Type B pancreatic cell (in vitro differentiated cells): ENCODE data around the gene PLPPR1. TPM values are rescaled to one million over a fixed set of nuclear protein-coding genes. Genes with fewer than 3 reads are reported as not detected.

Experiments
- DNase-seq: peaks from one replicate; pipeline ENCODE4 v3.0.0; 2021; ENCODE audit warnings: mixed read lengths; ENCODE audit not compliant: unreplicated experiment; ENCODE audit errors: extremely low spot score
- H3K27ac Mint-ChIP-seq: 2 replicates; pipeline ENCODE4 v1.8.0; 2021; ENCODE audit warnings: mild to moderate bottlenecking, mixed read lengths
- H3K27me3 Mint-ChIP-seq: 2 replicates; pipeline ENCODE4 v1.8.0; 2021; ENCODE audit warnings: mixed read lengths
- H3K36me3 Mint-ChIP-seq: 2 replicates; pipeline ENCODE4 v1.8.0; 2021; ENCODE audit warnings: mixed read lengths
- H3K4me1 Mint-ChIP-seq: one replicate; pipeline ENCODE4 v1.8.0; 2021; ENCODE audit warnings: mixed read lengths; ENCODE audit not compliant: unreplicated experiment
- H3K4me3 Mint-ChIP-seq: 2 replicates; pipeline ENCODE4 v1.8.0; 2021; ENCODE audit warnings: mild to moderate bottlenecking, mixed read lengths
- H3K9me3 Mint-ChIP-seq: 2 replicates; pipeline ENCODE4 v1.8.0; 2021; ENCODE audit warnings: mixed read lengths
- total RNA-seq: library from RNA; stranded (reverse); gene quantifications from 2 replicates; pipeline ENCODE4 v1.2.1, GENCODE V29; 2021; ENCODE audit warnings: low replicate concordance
- TF ChIP-seq, protein P1 (sequence below): fragments of 200-600 bp; sonication (generic); conservative IDR thresholded peaks from 2 replicates; pipeline ENCODE4 v1.5.0; 2021; ENCODE audit warnings: antibody characterized with exemption, mild to moderate bottlenecking

Gene PLPPR1
- total RNA-seq, 1 donor from 2014 or later: 3.2 TPM

DNA sequence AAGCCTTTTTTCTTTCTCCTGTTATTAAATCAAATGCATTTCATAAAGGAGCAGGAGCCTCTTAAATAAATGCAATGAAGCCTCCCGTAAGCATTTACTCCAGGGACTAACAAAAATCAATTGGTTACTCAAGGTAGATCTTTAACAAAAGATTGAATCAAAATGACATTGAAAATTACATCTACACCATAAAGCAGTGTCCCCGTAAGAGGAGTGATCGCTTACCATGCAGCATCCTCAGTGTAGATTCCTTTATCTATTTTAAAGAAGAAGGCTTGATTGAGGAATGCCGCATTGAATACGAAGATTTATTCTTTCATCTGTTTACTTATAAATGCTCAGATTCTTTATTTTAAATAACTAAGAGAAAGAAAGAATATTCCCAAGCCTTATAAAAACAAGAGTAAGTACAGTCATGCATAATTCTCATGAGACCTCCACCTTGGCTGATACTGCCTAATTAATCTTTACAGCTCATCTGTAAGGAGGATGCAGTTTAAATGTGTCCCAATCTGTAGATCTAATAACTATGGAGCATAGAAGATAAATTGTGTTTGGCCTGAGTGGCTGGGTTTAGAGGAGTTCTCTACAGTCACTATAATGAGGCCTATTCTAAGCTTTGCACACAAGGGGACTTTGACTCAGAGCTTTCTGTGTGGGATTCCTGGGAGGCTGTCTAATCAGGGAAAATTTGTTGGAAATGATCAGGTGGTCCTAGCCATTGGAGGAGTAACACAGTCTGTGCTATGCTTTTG is 55.1 kb downstream of the PLPPR1 start:
- TF ChIP-seq, protein P1, sequence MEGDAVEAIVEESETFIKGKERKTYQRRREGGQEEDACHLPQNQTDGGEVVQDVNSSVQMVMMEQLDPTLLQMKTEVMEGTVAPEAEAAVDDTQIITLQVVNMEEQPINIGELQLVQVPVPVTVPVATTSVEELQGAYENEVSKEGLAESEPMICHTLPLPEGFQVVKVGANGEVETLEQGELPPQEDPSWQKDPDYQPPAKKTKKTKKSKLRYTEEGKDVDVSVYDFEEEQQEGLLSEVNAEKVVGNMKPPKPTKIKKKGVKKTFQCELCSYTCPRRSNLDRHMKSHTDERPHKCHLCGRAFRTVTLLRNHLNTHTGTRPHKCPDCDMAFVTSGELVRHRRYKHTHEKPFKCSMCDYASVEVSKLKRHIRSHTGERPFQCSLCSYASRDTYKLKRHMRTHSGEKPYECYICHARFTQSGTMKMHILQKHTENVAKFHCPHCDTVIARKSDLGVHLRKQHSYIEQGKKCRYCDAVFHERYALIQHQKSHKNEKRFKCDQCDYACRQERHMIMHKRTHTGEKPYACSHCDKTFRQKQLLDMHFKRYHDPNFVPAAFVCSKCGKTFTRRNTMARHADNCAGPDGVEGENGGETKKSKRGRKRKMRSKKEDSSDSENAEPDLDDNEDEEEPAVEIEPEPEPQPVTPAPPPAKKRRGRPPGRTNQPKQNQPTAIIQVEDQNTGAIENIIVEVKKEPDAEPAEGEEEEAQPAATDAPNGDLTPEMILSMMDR: no peak
- Mint-ChIP-seq H3K27me3 (no peaks in the 10 kb centered on the region), H3K9me3 (no peaks in the 10 kb centered on the region), H3K27ac (no peak overlapping the region), H3K4me3 (no peak overlapping the region), H3K4me1 (no peaks in the 10 kb centered on the region), H3K36me3 (no peaks in the 10 kb centered on the region)
- no peak for DNase-seq

DNA sequence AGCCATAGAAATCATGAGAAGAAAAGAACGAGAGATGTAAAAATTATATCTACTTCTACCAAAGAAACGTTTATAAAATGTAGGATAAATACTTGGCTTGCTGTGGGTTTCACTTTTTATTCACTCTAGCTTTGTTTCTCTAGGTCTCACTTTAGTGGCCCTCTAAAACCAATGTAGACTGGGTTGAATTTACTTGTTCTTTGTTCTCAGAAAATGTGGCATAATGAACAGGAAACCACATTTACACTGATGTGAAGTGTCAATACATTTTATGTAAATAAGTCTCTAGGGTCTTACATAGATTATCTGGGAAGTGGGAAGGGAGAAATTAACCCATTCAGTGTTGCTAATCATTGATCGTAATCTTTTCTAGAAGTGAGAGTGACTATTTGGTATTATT is 58.9 kb downstream of the PLPPR1 start:
- Mint-ChIP-seq H3K27me3 (peaks cover 7% of the 10 kb centered on the region), H3K9me3 (no peaks in the 10 kb centered on the region), H3K4me3 (no peak overlapping the region), H3K36me3 (no peaks in the 10 kb centered on the region), H3K4me1 (no peaks in the 10 kb centered on the region), H3K27ac (no peak overlapping the region)
- DNase-seq: no peak
- TF ChIP-seq, protein P1: no peak

DNA sequence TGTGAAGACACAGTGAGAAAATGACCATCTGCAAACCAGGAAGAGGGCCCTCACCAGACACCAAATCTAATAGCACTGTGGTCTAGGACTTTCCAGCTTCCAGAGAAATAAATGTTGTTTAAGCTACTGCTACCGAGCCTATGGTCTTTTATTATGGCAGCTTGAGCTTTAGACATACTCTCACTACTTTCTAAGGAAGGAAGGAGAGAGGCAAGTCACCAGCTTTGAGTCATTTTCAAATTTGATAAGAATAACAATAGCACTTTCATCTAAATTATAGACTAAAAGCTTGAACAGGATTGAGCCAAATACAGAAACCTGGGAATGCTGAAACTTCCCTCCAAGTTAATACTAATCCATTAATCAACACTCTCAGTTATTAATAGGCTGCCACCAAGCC is 64.4 kb downstream of the PLPPR1 start:
- no peaks in the 10 kb centered on the region for H3K4me1 Mint-ChIP-seq
- no peaks in the 10 kb centered on the region for H3K36me3 Mint-ChIP-seq
- no peak for DNase-seq
- no peaks in the 10 kb centered on the region for H3K9me3 Mint-ChIP-seq
- peaks cover 12% of the 10 kb centered on the region for H3K27me3 Mint-ChIP-seq
- H3K27ac Mint-ChIP-seq: no peak overlapping the region
- H3K4me3 Mint-ChIP-seq: no peak overlapping the region
- TF ChIP-seq, protein P1: no peak

DNA sequence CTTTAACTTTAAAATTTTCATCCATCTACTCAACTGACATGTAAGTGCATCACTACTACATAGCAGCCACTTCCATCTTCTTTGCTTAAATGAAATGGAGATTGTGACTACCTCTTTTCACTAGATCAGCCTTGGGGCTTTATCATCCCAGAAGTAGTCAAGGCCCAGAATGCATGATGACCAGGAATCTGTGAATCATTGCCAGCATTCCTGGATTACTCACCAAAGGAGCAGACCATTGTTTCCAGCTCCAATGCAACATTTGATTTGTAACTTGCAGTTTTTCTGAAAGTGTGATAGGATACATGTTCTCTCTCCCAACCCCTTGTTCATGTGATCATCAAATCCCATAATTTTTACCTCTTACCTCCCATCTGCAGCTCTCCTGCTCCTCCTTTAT is 65.1 kb downstream of the PLPPR1 start:
- H3K27ac Mint-ChIP-seq: no peak overlapping the region
- H3K27me3 Mint-ChIP-seq: peaks cover 18% of the 10 kb centered on the region
- TF ChIP-seq, protein P1: no peak
- H3K9me3 Mint-ChIP-seq: no peaks in the 10 kb centered on the region
- no peak for DNase-seq
- no peaks in the 10 kb centered on the region for H3K36me3 Mint-ChIP-seq
- H3K4me3 Mint-ChIP-seq: no peak overlapping the region
- no peaks in the 10 kb centered on the region for H3K4me1 Mint-ChIP-seq

DNA sequence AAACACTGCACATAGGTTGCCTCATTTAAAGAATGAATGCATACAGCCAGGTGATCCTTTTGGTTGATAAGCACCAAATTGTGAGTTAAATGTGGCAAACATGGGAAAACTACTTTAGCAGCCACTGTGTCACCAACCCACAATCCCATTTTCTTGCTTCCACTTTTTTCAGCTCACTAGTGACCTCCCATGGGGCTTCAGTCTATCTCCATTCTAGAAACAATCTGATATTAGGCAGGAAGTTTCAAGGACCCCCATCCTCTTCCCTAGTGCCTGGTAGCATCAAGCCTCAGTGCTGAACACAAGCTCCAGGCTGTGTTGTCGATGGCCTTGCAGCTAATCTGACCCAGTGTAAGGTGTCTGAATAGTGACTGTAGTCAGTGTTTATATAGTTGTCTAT is 66.2 kb downstream of the PLPPR1 start:
- Mint-ChIP-seq H3K9me3 (no peaks in the 10 kb centered on the region), H3K36me3 (no peaks in the 10 kb centered on the region), H3K27ac (no peak overlapping the region), H3K4me3 (no peak overlapping the region), H3K27me3 (peaks cover 26% of the 10 kb centered on the region), H3K4me1 (no peaks in the 10 kb centered on the region)
- no peak for DNase-seq
- TF ChIP-seq, protein P1: no peak
